Neutrophil (primary cell): ENCODE data around the gene CALML5.

ENCODE experiments used
- H3K27ac ChIP-seq: fragments of 200-600 bp; sonication (generic); 2 replicates; pipeline ENCODE4 v1.5.1; 2016; ENCODE audit warnings: mild to moderate bottlenecking, moderate library complexity
- H3K27me3 ChIP-seq: fragments of 200-600 bp; sonication (generic); 2 replicates; pipeline ENCODE4 v1.6.0; 2016; ENCODE audit warnings: mild to moderate bottlenecking
- H3K36me3 ChIP-seq: fragments of 200-600 bp; sonication (generic); 2 replicates; pipeline ENCODE4 v1.5.1; 2017
- H3K4me1 ChIP-seq, 2 experiments: fragments of 200-600 bp in 1 of 2; sonication (generic) in 1 of 2; 1 replicate in 1 of 2; 2 replicates in 1 of 2; pipeline versions ENCODE4 v1.5.1 to v1.6.1; 2013 to 2016; ENCODE audit warnings: low read depth in 1 of 2, low read length in 1 of 2, mild to moderate bottlenecking in 1 of 2, moderate library complexity in 1 of 2; ENCODE audit not compliant: control insufficient read depth in 1 of 2, insufficient read depth in 1 of 2
- H3K4me3 ChIP-seq, 2 experiments: fragments of 200-600 bp in 1 of 2; sonication (generic) in 1 of 2; 1 replicate in 1 of 2; 2 replicates in 1 of 2; pipeline ENCODE4 v1.5.1; 2013 to 2016; ENCODE audit warnings: low read depth in 1 of 2, low read length in 1 of 2, mild to moderate bottlenecking in 1 of 2, moderate library complexity in 1 of 2
- H3K9me3 ChIP-seq: fragments of 200-600 bp; sonication (generic); 2 replicates; pipeline ENCODE4 v1.5.1; 2016
- CTCF ChIP-seq: fragments of 200-600 bp; sonication (generic); IDR thresholded peaks from 2 replicates; pipeline ENCODE4 v1.5.1; 2016; ENCODE audit warnings: antibody characterized with exemption

Gene CALML5

GRCh38 chr10:5504146-5505072, 5.0 kb upstream of the CALML5 start:
- no peak overlapping the region for H3K27ac ChIP-seq

GRCh38 chr10:5503477-5503835, 4.1 kb upstream of the CALML5 start:
- Histone ChIP-seq H3K4me1 (no peaks in the 10 kb centered on the region), H3K9me3 (no peaks in the 10 kb centered on the region), H3K27me3 (no peaks in the 10 kb centered on the region), H3K36me3 (no peaks in the 10 kb centered on the region), H3K4me3 (no peak overlapping the region), H3K27ac (no peak overlapping the region)
- no peak for TF ChIP-seq CTCF

More at GRCh38 chr10:5504146-5505072, 5.0 kb upstream of the CALML5 start:
- Histone ChIP-seq H3K9me3 (no peaks in the 10 kb centered on the region), H3K27me3 (no peaks in the 10 kb centered on the region), H3K36me3 (no peaks in the 10 kb centered on the region), H3K4me1 (no peaks in the 10 kb centered on the region), H3K4me3 (no peak overlapping the region)
- TF ChIP-seq CTCF = no peak

GRCh38 chr10:5502571-5503476, 3.5 kb upstream of the CALML5 start:
- Histone ChIP-seq H3K4me1 (no peaks in the 10 kb centered on the region), H3K4me3 (no peak overlapping the region), H3K9me3 (no peaks in the 10 kb centered on the region), H3K27me3 (no peaks in the 10 kb centered on the region), H3K27ac (no peak overlapping the region), H3K36me3 (no peaks in the 10 kb centered on the region)
- TF ChIP-seq CTCF = no peak

GRCh38 chr10:5502061-5502521, 2.7 kb upstream of the CALML5 start:
- Histone ChIP-seq H3K9me3 (no peaks in the 10 kb centered on the region), H3K27ac (no peak overlapping the region), H3K36me3 (no peaks in the 10 kb centered on the region), H3K4me3 (no peak overlapping the region), H3K4me1 (no peaks in the 10 kb centered on the region), H3K27me3 (no peaks in the 10 kb centered on the region)
- no peak for TF ChIP-seq CTCF

- Histone ChIP-seq H3K36me3 (no peaks in the 10 kb centered on the region), H3K4me3 (no peak overlapping the region), H3K27ac (no peak overlapping the region), H3K9me3 (no peaks in the 10 kb centered on the region), H3K4me1 (no peaks in the 10 kb centered on the region), H3K27me3 (no peaks in the 10 kb centered on the region)
- no peak for TF ChIP-seq CTCF
Observed at GRCh38 chr10:5500910-5501309, 1.5 kb upstream of the CALML5 start.
